SW 1271 (cell line): ENCODE measurements around the gene PNKD.

Source experiments
- DNase-seq, 2 experiments: peaks; one replicate each; lab custom pipeline; 2025; lab: John Stamatoyannopoulos, UW

PNKD gene

DNA sequence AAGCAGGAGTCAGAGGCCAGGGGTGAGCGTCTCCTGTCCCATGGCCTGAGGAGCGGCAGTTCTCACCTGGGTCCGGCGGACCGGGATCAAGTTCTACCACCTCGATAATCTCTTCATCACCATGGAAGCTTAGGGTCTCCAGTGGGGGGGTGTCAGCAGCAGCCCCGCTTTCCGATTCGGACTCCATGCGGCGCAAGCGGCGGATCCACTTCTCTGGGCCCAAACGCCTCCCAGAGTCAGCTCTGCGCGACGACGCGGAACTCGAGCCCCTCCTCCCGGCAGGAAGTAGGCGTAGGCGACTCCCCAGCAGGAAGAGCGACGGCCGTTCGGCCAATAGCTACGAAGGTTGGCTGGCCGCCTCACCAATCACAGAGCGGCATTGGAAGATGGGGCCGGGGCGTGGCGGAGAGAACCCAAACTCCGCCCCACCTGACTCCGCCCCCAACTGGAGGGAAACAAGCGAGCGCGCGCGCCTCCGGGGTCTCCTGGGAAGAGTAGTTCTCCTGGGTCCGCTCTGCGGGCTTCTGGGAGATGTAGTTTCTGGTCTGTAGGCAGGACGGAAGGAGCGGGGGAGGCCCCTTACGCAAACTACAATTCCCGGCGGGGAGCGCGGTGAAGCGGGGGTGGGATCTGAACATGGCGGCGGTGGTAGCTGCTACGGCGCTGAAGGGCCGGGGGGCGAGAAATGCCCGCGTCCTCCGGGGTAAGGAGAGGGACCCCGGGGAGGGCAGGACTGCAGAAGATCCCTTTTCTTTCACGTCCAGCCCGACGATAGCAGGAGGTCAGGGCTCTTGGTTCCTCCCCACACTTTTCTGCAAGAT lies at the start of gene PNKD, which contains the start of gene AAMP:
Gene PNKD (plus strand): TSS at position 620 of the 821 bp plus-strand sequence. CDS start 17 bp downstream, at position 637.
Gene AAMP (minus strand): TSS at position 238 of the 821 bp plus-strand sequence. CDS start 51 bp downstream, at position 187.
- DNase-seq: peak; percentile 98 to 99

DNA sequence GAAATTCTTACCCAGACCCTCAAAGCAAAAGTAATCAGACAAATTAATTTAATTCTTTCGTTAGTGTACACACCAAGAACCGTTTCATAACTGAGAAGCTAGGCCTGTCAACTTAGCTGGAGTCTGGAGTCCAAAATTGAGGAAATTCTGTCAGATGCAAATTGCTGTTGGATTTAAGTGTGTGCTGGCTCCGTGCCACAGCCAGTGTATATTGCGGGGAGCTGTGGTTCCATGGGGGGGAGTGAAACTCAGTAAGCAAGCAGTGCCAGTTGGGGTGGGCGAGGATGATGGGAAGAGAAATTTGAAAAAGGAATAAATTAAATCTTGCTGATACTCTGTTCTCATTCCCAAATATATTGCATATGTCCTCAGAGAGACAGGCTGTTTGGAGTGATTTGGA lies 49.3 kb upstream of the PNKD start:
- DNase-seq: no peak

GRCh38 chr2:218223046-218223445 lies 47.3 kb upstream of the PNKD start:
- peak in 1 of 2 experiments; percentile 10 for DNase-seq

DNA sequence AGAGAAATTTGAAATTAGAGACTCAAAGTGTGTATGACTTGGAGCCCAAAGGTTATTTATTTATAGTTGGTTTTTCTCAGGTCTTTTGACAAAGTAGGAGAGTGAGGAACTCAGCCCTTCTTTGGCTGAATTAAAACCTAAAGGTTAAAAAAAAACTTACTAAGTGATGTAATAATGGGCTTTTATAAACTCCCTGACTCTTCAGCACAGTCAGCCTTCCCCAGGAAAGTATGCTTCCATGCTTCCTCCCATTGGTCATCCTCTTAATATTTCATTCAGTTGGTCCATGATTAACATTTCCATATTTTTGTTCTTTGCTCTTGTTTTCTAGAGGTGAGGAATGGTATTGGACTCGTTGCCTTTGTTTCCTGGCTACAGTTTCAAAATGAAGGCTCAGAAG lies 46.1 kb upstream of the PNKD start:
- DNase-seq: no peak

DNA sequence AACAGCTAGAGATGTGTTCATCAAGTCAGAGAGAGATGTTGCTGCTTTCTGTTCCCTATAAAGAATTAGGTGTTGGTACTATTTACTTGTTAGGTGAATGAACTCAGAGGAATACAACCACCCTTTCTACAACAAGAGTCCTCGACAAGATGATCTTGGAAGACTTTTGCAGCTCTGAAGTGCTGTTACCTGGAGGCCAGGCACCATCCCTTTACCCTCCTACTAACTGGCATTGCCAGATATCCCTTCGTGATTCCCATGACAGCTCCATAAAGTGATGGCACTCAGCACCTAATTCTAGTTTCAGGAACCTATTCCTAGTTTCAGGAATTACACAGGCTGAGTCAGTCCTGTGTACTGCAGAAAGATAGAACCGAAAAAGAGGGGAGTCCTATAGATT lies 43.4 kb upstream of the PNKD start:
- DNase-seq: no peak

GRCh38 chr2:218228366-218229090 lies 41.8 kb upstream of the PNKD start:
- DNase-seq: no peak

DNA sequence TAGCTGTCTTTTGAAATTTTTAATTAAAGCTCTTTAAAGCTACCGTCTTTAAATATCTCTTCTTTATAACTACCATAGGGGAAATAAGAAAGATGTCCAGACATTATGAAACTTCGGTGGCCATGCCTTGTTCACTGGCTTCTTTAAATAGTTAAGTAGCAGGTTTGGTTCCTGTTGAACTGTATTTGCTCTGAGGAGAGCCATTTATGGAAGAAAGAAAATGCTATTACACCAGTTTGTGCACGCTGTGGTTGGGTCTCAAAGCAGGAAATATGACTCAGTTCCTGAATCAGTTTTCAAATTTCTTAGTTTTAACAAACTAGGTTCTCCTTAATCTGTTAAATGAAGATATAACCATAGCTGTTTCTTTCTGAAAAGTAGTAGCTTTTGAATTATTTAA lies 41.1 kb upstream of the PNKD start:
- peak; percentile 26 to 78 for DNase-seq

DNA sequence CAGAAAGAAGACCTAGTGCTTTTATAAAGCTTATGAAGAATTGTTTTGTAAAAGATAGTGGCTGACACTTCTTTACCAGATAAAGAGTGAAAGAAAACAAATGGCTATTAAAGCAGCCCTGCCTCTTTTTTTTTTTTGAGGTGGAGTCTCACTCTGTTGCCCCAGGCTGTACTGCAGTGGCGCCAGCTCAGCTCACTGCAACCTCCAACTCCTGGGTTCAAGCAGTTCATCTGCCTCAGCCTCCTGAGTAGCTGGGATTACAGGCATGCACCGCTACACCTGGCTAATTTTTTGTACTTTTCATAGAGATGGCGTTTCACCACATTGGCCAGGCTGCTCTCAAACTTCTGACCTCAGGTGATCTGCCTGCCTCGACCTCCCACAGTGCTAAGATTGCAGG lies 40.5 kb upstream of the PNKD start:
- peak in 1 of 2 experiments; percentile 61 for DNase-seq

DNA sequence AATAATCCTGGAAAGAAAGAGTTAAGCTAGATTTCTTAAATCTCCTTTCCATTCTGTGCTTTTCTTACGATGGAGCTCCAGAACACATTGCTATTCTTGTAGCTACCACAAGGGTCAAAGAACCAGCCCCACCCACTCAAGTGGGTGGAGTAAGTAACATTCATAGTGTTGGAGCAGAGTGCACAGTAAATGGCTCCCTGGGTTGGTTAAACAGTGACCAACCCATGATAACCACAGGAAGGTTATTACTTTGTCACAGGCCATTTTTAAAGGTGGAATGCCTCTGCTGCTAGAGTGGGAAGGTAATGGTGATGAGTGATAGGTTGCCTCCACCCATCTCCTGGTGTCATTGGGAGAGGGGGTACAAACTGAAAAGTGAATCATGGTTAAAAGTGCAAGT lies 39.4 kb upstream of the PNKD start:
- DNase-seq: peak; percentile 6 to 54

DNA sequence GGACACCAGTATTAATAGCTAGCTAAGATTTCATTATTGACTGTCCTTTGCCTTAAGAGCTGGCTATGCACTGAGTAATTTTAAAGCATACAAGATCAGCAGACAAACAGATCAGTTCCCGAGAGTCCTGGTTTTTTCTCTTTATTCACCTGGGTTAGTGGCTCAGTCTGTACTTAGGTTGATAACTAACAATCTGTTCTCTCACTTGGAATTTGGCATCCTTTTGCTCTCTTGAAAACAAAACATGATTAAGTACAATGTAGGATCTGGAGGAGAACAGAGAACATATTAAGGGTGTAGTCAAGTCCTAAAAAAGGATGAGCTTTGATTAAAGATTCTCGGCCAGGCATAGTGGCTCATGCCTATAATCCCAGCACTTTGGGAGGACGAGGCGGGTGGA lies 36.8 kb upstream of the PNKD start:
- no peak for DNase-seq

DNA sequence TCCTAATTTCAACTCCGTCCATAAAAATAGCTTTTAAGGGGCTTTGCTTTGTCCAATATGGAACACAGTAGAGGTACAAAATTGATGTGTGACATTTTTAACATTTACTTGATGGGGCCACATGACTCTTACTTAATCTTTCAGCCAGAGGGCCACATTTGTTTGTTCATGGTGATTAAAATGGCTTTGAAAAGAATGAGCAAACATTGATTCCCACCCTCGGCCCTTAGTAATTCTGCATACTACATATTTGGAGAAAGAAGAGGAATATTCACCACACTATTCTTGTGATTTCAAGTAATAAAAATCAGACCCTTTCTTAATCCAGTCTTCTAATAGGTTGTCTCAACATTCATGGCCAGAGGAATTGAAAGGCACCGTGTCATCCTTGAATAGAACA lies 35.8 kb upstream of the PNKD start:
- no peak for DNase-seq

- no peak for DNase-seq
Measured at GRCh38 chr2:218235017-218235416, 35.3 kb upstream of the PNKD start.

- DNase-seq: no peak
Measured at GRCh38 chr2:218236829-218237228, 33.5 kb upstream of the PNKD start.

DNA sequence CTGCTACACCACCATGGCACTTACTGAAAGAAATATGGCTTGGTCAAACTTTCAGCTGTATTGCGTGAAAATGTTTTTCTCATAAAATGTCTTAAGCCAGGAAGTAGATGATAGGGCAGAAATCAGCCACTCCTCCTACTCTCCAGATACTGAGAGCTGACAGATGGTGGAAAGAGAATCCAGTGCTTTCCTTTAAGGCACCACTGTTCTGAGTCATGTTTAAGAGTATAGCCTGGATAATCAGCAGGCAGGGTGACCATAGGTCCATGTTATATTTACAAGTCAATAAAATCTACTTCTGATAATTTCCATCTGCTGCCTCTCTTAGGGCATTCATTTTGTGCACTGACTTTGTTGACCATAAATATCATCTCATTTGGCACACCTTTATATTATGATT lies 31.4 kb upstream of the PNKD start:
- DNase-seq: no peak

GRCh38 chr2:218244204-218244603 lies 26.1 kb upstream of the PNKD start:
- DNase-seq: no peak

DNA sequence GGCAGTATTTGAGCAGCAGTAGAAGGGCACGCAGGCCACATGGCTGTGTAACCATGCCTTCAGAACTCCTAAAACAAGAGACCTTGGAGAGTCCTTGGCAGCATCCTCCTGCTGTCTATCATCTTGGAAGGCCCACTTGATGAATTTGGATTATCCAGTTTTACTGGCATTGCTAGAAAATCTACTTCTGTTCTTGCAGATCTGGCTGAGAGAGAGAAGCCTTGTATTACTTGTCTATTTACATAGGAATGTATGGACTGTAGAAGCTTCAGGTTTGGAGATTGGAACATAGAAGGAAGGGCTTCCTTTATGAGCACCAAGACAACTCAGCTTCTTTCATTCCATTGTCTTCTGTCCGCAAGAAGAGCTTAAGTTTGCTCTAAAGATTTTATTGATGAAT lies 25.7 kb upstream of the PNKD start:
- no peak for DNase-seq

DNA sequence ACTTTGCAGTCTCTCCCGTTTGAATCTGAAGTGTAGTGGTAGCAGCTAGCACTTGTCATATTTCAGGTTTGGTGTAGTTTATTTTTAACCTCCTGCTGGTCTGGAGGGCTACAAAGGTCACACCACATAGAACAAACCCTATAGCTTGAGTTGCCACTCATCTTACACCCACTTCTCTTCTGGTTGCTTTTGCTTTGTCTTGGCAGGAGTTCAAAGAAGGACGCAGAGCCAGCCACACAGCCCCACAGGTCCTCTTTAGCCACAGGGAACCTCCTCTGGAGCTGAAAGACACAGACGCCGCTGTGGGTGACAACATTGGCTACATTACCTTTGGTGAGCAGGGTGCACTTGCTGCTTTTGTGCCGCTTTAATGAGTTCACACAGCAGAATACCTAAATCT lies 25.1 kb upstream of the PNKD start:
- DNase-seq: no peak

DNA sequence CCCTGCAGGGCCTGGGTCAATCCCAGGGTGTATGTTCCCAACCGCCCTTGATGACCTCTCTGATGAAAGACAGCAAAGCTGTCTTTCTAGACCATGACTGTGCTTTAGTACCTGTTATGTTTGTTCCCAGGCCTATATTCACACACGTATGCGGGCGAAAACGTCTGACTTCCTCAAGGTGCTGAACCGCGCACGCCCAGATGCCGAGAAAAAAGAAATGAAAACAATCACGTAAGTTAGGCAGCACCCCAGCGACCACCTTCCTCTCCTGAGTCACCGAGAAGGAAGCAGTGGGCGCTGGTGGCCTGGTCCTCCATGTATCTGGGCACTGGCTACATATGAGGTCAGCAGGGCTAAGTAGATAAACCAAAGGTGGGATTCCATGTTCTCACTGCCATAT lies 20.6 kb upstream of the PNKD start:
- no peak for DNase-seq

DNA sequence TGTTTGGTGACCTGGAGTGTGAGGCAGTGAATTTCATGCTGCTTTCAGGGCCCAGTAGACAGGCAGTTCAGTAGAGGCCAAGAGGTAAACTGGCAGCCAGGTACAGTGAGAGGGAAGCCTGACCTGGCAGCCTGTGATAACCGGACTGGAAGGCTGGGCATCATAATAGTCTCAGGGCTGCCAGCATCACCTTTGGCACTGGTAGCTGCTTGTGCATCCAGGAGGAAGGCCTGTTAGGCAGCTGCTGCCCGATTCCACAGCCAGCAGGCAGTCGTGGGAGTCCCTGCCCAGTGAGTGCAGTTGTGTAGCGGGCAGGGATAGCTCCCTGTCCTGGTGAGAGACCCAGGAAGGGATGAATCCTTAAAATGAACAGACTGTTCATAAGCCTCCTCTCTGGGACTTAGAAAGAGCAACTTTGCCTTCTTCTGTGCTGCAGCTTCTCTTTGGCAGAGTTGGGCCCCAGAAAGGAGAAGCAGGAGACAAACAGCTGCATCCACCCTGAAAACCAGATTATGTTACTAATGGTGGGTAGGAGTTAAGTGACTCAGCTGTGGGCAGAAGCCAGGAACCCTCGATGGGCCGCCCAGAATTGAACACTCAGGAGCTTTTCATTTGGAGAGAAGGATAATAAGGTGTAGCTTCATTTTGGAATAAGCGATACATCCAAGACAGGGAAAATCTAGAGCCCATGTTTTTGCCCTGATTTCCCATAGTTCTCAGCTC lies 17.6 kb upstream of the PNKD start:
- no peak for DNase-seq

DNA sequence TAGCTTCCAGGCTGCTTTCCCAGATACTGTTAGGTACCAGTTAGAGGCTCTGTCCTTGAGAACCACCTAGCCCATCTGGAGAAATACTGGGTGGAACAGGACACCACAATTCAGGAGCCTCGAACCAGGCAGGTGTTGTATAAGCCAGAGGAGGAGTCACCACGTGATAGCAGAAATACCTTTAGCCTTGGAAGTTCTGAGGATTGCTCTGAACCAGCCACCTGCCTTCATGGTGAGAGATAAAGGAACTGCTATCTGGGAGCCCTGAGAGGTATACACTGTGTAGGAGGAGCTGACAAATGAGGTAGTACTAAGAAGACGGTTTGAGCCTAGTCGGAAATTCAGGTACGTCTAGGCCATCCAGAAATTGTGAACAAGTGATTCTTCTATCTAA lies 17.1 kb upstream of the PNKD start:
- no peak for DNase-seq

DNA sequence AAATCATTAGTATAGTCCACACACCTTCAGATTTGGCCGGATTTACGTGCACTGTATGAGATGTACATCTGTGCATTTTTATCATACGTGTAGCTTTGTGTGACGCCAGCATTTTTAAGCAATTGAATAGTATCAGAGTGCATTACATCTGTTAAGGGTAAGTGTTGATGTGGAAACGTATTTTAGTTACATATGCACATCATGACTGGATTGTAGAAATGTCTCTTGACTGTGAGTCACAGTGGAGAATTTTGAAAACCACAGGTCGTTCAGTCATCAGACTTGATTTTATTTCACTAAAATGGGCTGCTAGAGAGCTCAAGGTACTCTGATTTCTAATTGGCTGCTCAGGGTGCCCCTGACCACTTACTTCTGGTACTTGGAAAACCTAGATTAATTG lies 14.9 kb upstream of the PNKD start:
- no peak for DNase-seq

DNA sequence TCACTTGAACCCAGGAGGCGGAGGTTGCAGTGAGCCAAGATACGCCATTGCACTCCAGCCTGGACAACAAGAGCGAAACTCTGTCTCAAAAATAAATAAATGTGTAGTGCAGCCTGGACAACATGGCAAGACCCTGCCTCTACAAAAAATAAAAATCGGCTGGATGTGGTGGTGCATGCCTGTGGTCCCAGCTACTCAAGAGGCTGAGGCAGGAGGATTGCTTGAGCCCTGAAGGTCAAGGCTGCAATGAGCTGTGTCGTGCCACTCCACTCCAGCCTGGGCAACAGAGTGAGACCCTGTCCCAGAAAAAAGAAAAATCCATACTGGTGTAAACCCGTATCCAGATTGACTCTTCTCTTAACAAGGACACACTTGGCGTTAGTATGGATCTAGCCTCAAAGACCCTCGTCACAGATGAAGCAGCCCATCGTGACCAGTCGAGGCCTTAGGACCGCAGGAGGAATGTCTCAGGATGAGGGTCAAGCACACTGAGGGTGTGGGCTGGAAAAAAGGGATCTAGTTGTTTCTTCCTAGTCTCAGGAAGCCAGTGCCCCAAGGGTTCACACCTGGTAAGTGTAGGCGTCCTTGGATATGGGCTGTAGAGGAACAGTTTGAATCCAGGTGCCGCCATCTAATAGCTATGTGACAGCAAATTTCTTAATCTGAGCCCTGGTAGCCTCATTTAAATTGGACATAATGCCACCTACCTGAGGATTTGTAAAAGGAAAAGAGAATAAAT lies 13.5 kb upstream of the PNKD start:
- DNase-seq: no peak
